Measurements from ENCODE around the gene SENP5. TPM values are rescaled to one million over a fixed set of nuclear protein-coding genes. Genes with fewer than 3 reads are reported as not detected.

The SENP5 gene
- total and polyA plus RNA-seq, 9 of the 15 experiments (the other 6 are each of a cell fraction or from before 2014, with no cell fraction given), result 18.3 to 59.7 (median 35.8) TPM

DNA sequence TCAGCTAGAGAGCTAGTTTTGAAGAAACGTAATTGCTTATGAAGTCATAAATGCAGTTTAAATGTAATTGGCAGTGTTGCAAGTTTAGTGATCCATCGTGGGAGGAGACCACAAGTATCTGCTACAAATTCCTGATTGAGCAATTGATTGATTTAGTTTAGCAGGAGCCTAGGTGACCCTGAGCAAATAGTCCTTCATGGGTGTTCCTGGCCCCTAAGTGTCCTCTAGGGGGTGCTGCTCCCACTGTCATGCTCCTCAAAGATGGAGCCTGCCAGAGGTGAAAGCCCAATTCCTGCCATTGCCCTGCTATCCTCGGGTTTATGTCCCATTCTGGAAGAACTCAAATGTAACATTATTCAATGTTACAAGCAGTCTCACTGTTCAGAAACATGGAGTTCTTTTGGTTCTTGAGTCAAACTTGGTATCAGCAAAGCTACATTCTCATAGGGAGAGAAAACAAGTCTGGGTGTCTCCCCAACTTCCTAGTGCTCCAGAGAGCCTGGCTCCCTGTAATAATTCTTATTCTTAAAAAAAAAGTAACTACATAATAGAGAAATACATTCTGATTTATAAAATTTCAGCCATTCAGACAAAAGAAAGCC, 29.8 kb upstream of the SENP5 start (continued):
- no peak for TF ChIP-seq KDM4B (IDR thresholded peaks at IDR 0.05; ENCODE audit: borderline replicate concordance in 2 of 2, low read depth in 1 of 2)
- peak; percentile 64 for TF ChIP-seq DEAF1 (CRISPR knock-in tag; IDR thresholded peaks at IDR 0.05)
- TF ChIP-seq SLC30A9 (CRISPR knock-in tag; IDR thresholded peaks at IDR 0.05), result no peak
- no peak for TF ChIP-seq U2AF2 (optimal IDR thresholded peaks at IDR 0.05; ENCODE audit: low read depth, low read length)
- TF ChIP-seq EHMT2 (IDR thresholded peaks at IDR 0.05), result peak; percentile 22; the same call in 1 of the 2 replicates
- TF ChIP-seq ZC3H8 (IDR thresholded peaks at IDR 0.05), result no peak
- TF ChIP-seq, protein P1, sequence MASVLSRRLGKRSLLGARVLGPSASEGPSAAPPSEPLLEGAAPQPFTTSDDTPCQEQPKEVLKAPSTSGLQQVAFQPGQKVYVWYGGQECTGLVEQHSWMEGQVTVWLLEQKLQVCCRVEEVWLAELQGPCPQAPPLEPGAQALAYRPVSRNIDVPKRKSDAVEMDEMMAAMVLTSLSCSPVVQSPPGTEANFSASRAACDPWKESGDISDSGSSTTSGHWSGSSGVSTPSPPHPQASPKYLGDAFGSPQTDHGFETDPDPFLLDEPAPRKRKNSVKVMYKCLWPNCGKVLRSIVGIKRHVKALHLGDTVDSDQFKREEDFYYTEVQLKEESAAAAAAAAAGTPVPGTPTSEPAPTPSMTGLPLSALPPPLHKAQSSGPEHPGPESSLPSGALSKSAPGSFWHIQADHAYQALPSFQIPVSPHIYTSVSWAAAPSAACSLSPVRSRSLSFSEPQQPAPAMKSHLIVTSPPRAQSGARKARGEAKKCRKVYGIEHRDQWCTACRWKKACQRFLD (CRISPR knock-in tag; IDR thresholded peaks at IDR 0.05), result no peak
- no peak for TF ChIP-seq ZNF551 (CRISPR knock-in tag; IDR thresholded peaks at IDR 0.05)
- TF ChIP-seq WHSC1 (IDR thresholded peaks at IDR 0.05; ENCODE audit: low read length), result no peak
- no peak for TF ChIP-seq IRF2 (CRISPR knock-in tag; IDR thresholded peaks at IDR 0.05)
- TF ChIP-seq ZNF140 (CRISPR knock-in tag; IDR thresholded peaks at IDR 0.05), result no peak
- TF ChIP-seq, protein P2, sequence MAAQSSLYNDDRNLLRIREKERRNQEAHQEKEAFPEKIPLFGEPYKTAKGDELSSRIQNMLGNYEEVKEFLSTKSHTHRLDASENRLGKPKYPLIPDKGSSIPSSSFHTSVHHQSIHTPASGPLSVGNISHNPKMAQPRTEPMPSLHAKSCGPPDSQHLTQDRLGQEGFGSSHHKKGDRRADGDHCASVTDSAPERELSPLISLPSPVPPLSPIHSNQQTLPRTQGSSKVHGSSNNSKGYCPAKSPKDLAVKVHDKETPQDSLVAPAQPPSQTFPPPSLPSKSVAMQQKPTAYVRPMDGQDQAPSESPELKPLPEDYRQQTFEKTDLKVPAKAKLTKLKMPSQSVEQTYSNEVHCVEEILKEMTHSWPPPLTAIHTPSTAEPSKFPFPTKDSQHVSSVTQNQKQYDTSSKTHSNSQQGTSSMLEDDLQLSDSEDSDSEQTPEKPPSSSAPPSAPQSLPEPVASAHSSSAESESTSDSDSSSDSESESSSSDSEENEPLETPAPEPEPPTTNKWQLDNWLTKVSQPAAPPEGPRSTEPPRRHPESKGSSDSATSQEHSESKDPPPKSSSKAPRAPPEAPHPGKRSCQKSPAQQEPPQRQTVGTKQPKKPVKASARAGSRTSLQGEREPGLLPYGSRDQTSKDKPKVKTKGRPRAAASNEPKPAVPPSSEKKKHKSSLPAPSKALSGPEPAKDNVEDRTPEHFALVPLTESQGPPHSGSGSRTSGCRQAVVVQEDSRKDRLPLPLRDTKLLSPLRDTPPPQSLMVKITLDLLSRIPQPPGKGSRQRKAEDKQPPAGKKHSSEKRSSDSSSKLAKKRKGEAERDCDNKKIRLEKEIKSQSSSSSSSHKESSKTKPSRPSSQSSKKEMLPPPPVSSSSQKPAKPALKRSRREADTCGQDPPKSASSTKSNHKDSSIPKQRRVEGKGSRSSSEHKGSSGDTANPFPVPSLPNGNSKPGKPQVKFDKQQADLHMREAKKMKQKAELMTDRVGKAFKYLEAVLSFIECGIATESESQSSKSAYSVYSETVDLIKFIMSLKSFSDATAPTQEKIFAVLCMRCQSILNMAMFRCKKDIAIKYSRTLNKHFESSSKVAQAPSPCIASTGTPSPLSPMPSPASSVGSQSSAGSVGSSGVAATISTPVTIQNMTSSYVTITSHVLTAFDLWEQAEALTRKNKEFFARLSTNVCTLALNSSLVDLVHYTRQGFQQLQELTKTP (IDR thresholded peaks at IDR 0.05; ENCODE audit: low read depth in 1 of 2, partially characterized antibody in 2 of 2), result no peak
- no peak for TF ChIP-seq NUFIP1 (IDR thresholded peaks at IDR 0.05; ENCODE audit: partially characterized antibody)
- no peak for TF ChIP-seq CEBPZ (IDR thresholded peaks at IDR 0.05; ENCODE audit: borderline replicate concordance, low read depth, low read length)
- TF ChIP-seq MEF2A (IDR thresholded peaks at IDR 0.05; ENCODE audit: control insufficient read depth, low read depth, low read length), result no peak
- TF ChIP-seq EP300 (IDR thresholded peaks at IDR 0.05; ENCODE audit: low read length), result no peak
- TF ChIP-seq JUNB (CRISPR knock-in tag; conservative IDR thresholded peaks at IDR 0.05), result no peak

All from K562 (cell line).